GM12891 (cell line): Measurements from ENCODE around the gene ZBTB47.

Experiments used
- DNase-seq: peaks from one replicate; pipeline ENCODE4 v3.0.0; 2011; ENCODE audit warnings: low spot score; ENCODE audit not compliant: insufficient read length
- FAIRE-seq: peaks from 2 replicates; lab custom pipeline; 2011; peaks lifted over from hg19 to GRCh38; lab: Jason Lieb, UNC
- PAX5 ChIP-seq: IDR thresholded peaks from 2 replicates; pipeline ENCODE4 v1.6.1; 2011; ENCODE audit warnings: low read length, moderate library complexity, mild to moderate bottlenecking; ENCODE audit not compliant: insufficient read depth, severe bottlenecking
- POLR2A ChIP-seq: IDR thresholded peaks from 2 replicates; pipeline ENCODE4 v1.6.1; 2011; ENCODE audit warnings: low read depth, low read length, control low read depth
- POLR2AphosphoS5 ChIP-seq: IDR thresholded peaks from 2 replicates; pipeline ENCODE4 v1.6.1; 2011; ENCODE audit warnings: low read depth, low read length, control low read depth
- POU2F2 ChIP-seq: IDR thresholded peaks from 2 replicates; pipeline ENCODE4 v1.6.1; 2011; ENCODE audit warnings: low read depth, mild to moderate bottlenecking, control low read depth, low read length, moderate library complexity
- SPI1 ChIP-seq: IDR thresholded peaks from 2 replicates; pipeline ENCODE4 v1.6.1; 2011; ENCODE audit warnings: low read depth, low read length, control low read depth
- TAF1 ChIP-seq: IDR thresholded peaks from 2 replicates; pipeline ENCODE4 v1.6.1; 2011; ENCODE audit warnings: low read depth, low read length, control low read depth

The ZBTB47 gene

DNA sequence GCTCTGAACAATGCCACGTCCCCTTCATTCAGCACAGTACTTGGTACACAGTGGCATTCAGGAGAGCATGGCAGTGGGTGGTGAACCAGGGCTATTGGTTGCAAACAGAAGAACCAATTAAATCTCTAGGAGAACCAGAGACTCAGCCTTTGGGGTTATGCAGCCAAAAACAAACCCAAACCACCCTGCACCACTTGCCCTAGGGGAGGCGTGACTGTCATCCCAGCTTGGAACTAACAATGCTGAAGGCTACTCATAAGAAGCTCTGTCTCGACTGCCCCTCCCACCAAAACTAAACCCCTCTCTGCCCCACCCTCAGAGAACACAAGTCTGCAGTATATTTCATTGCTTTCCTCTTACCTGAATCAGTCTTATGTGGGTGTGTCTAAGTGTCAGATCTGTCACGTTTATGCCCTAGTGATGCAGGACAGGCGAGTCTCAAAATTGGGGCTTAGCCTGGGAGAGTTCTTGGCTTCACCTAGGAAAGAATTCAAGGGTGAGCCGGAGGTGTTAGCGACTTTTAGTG lies 16.6 kb downstream of the ZBTB47 start:
- no peak for FAIRE-seq

GRCh38 chr3:42670670-42671069 lies 17.2 kb downstream of the ZBTB47 start:
- TF ChIP-seq PAX5 (no peak), SPI1 (no peak), POU2F2 (no peak), TAF1 (no peak), POLR2AphosphoS5 (no peak), POLR2A (no peak)
- FAIRE-seq (no peak), DNase-seq (no peak)

More for the DNA sequence above, 16.6 kb downstream of the ZBTB47 start:
- DNase-seq = no peak
- TF ChIP-seq SPI1 (no peak), POU2F2 (no peak), PAX5 (no peak), POLR2AphosphoS5 (no peak), TAF1 (no peak), POLR2A (no peak)

GRCh38 chr3:42672515-42672914 lies 19.0 kb downstream of the ZBTB47 start:
- TF ChIP-seq PAX5 (no peak), POLR2A (no peak), POLR2AphosphoS5 (no peak), TAF1 (no peak), POU2F2 (no peak), SPI1 (no peak)
- FAIRE-seq = no peak
- DNase-seq = no peak

- no peak for DNase-seq
- FAIRE-seq = no peak
- TF ChIP-seq POLR2AphosphoS5 = no peak
- TF ChIP-seq TAF1 = no peak
- no peak for TF ChIP-seq POLR2A
- TF ChIP-seq POU2F2 = no peak
- no peak for TF ChIP-seq SPI1
- TF ChIP-seq PAX5 = no peak
Observed at GRCh38 chr3:42673082-42673481, 19.6 kb downstream of the ZBTB47 start.

- FAIRE-seq (no peak), DNase-seq (no peak)
Observed at GRCh38 chr3:42674146-42674545, 20.6 kb downstream of the ZBTB47 start.

DNA sequence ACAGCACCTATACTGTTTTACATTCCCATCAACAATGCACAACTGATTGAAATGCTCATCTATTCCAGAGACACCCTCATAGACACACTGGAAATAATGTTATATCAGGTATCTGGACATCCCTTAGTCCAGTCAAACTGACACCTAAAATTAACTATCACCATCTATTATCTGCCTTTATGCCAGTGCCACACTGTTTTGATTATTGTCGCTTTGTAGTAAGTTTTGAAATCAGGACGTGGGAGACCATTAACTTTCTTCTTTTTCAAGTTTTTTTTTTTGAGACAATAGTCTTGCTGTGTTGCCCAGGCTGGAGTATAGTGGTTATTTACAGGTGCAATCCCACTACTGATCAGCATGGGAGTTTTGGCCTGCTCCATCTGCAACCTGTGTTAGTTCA lies 22.4 kb downstream of the ZBTB47 start:
- TF ChIP-seq POU2F2 (no peak), TAF1 (no peak), POLR2A (no peak), PAX5 (no peak), SPI1 (no peak)
- no peak for FAIRE-seq
- no peak for DNase-seq

More at GRCh38 chr3:42674146-42674545, 20.6 kb downstream of the ZBTB47 start:
- TF ChIP-seq SPI1 (no peak), TAF1 (no peak), POU2F2 (no peak), POLR2A (no peak), POLR2AphosphoS5 (no peak)

GRCh38 chr3:42678447-42678846 lies 24.9 kb downstream of the ZBTB47 start:
- DNase-seq (no peak), FAIRE-seq (no peak)
- TF ChIP-seq SPI1 (no peak), POLR2A (no peak), PAX5 (no peak), POU2F2 (no peak), POLR2AphosphoS5 (no peak)

GRCh38 chr3:42680271-42680670 lies 26.8 kb downstream of the ZBTB47 start:
- DNase-seq (no peak), FAIRE-seq (no peak)
- TF ChIP-seq TAF1 = no peak
- TF ChIP-seq POLR2AphosphoS5 = no peak
- no peak for TF ChIP-seq POU2F2
- no peak for TF ChIP-seq POLR2A
- TF ChIP-seq SPI1 = no peak
- TF ChIP-seq PAX5 = no peak

DNA sequence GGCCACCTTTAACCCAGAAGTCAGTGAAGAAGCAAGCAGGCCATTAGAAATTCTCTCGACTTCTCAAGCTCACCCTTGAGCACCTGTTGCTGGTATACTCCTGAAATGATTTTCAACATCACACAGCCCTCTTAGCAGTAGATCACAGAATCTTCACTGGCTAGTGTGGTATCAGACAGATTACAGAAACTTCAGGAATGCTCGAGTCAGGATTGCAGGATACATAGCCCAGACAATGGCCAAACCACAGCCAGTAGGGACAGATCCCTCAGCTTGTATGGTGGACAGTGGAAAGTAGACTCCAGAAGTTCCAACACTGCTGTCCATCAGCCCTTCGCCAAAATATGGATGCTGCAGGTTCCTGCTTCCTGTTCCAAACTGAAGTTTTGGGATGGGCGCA lies 27.3 kb downstream of the ZBTB47 start:
- TF ChIP-seq POLR2A (no peak), PAX5 (no peak), TAF1 (no peak), POU2F2 (no peak), SPI1 (no peak), POLR2AphosphoS5 (no peak)
- no peak for FAIRE-seq
- DNase-seq = no peak

GRCh38 chr3:42681361-42682038 lies 28.0 kb downstream of the ZBTB47 start:
- FAIRE-seq (no peak), DNase-seq (no peak)
- TF ChIP-seq PAX5 (no peak), POLR2A (no peak)

DNA sequence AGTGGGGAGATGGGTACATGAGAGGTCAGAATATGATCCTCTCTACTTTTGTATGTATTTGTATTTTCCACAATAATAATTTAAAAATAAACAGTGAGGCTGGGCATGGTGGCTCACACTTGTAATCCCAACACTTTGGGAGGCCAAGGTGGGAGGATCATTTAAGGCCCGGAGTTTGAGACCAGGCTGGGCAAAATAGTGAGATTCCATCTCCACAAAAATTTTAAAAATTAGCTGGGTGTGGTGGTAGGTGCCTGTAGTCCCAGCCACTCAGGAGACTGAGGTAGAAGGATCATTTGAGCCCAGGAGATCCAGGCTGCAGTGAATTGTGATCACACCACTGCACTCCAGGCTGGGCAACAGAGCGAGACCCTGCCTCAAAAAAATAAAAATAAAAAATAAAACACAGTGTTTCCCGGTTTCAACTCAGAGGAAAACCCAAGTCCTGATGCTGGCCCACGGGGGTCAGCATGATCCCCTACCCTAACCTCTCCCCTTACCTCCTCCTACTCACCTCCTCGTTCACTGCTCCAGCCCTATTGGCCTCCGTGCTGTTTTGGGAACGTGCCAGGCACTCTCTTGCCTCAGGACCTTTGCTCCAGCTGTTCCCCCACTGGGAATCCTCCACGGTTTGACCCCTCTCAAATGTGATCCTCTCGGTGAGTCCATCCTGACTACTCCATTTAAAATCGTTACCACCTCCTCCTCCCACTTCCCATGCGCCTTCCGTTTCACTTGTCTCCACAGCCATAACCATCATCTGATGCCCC lies 29.0 kb downstream of the ZBTB47 start:
- no peak for TF ChIP-seq SPI1
- TF ChIP-seq POLR2AphosphoS5 = no peak
- TF ChIP-seq PAX5 = no peak
- no peak for TF ChIP-seq POU2F2
- no peak for TF ChIP-seq TAF1
- no peak for TF ChIP-seq POLR2A
- DNase-seq (no peak), FAIRE-seq (no peak)
